Bone marrow (tissue), 2 donors: ENCODE results near the gene RPS17.
"Not testable (repeated sequence)": the region's sequence is repeated elsewhere in the genome, so short reads cannot be mapped to it uniquely, and the experiment has no call there.

Experiments
- DNase-seq, 2 donors: peaks; one replicate each; lab custom pipeline; 2025; lab: John Stamatoyannopoulos, UW

The RPS17 gene

DNA sequence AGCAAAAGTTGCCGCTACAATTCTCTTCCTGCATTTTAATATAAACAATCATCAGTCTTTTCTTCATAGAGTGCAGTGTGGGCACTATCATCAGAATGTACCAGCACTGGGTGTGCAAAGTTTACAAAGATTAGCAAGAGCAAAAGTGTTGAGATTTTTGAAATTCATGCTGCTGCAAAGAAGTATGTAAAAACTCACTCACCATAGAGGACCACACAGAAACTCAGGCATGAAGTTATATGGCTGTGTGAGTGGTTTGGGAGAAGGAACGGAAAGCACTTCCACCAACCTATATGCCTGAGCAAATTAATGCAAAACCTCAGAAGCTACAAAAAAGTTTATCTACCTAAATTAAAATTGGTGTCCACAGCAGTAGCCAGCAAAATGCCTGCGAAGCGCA lies 32.6 kb downstream of the RPS17 start:
- DNase-seq, result not testable (repeated sequence)

DNA sequence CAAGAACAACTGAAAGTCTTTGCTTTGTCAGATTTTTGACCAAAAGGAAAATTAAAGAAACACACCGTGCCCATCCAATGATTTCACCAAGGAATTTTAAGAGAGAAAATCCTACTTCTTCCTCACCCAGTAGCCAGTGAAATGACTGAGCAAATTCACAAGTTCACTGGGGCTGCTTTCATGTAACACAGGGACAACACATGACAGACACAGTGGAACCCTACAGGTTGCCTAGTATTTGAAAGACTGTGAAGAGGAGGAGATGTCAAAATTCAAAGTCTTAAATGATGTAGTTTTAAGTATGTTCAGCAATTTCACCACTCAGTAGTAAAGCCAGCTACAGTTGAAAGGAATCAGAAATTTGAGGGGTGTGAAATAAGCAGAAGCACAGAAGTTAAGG lies 33.2 kb downstream of the RPS17 start:
- not testable (repeated sequence) for DNase-seq

DNA sequence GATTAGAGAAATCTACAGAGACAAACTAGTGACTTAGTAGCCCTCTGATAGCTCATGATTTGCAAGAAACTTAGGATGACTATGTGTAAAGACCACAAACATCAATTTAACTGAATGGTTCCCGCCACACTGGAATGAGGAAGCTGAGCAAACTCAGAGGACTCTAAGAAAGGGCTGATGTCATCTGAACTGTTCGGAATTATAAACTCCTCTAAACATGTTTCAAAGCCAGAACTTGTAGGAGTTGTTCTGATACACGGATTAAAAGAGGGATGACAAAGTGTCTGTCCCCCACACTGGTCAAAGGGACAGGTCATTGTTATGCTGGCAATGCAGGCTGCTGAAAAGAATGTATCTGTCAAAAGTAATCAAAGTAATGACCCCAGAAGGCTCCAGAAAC lies 34.4 kb downstream of the RPS17 start:
- not testable (repeated sequence) for DNase-seq

DNA sequence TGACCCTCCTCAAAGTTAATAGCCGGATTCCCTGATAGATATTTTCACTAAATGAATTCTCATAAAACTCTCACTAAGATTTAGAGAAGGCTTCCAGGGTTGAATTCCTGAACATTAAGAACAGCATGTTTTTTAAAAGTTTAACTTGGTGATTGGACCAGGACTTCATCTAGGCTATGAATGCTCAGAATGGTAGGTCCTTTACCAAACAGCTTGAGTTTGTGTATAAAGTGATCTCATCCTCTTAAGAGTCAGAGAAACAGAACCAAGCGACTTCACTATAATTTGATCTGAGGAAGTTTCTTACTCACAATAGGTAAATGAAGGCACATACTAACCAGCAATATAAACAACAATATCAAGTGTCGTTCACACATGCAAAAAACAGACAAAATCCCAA lies 36.2 kb downstream of the RPS17 start:
- not testable (repeated sequence) for DNase-seq

- DNase-seq, result not testable (repeated sequence)
Observed at GRCh38 chr15:82502700-82503339, 37.4 kb downstream of the RPS17 start.

- DNase-seq, result not testable (repeated sequence)
Observed at GRCh38 chr15:82500772-82501171, 39.5 kb downstream of the RPS17 start.

GRCh38 chr15:82497978-82498377 lies 42.3 kb downstream of the RPS17 start:
- not testable (repeated sequence) for DNase-seq

GRCh38 chr15:82488250-82488649 lies 52.0 kb downstream of the RPS17 start:
- DNase-seq, result not testable (repeated sequence)

- DNase-seq, result not testable (repeated sequence)
Observed at GRCh38 chr15:82487045-82487444, 53.2 kb downstream of the RPS17 start.
